Transverse colon (tissue), 4 donors: ENCODE data around the gene TRAPPC2.

ENCODE experiments used
- EP300 ChIP-seq: sonication (generic); formaldehyde crosslinking; IDR thresholded peaks from one replicate; pipeline ENCODE4 v1.6.1; 2017; ENCODE audit warnings: antibody characterized with exemption, low read depth
- POLR2A ChIP-seq: fragments of 450-650 bp; IDR thresholded peaks from one replicate; pipeline ENCODE4 v1.6.1; 2016; ENCODE audit warnings: antibody characterized with exemption, mild to moderate bottlenecking, moderate library complexity
- POLR2AphosphoS5 ChIP-seq, 3 donors: sonication (generic); formaldehyde crosslinking; IDR thresholded peaks; one replicate each; pipeline ENCODE4 v1.6.1; 2016; ENCODE audit warnings: antibody characterized with exemption in 3 of 3
- TF ChIP-seq, protein P1 (sequence below), 5 experiments: fragments of 200-600 bp in 3 of 5; fragments of 450-650 bp in 2 of 5; sonication (generic) in 3 of 5; IDR thresholded peaks; 1 replicate in 2 of 5; 2 replicates in 3 of 5; pipeline ENCODE4 v1.5.1; 2016 to 2017; ENCODE audit warnings: antibody characterized with exemption in 5 of 5, inconsistent platforms in 3 of 5, mild to moderate bottlenecking in 2 of 5, moderate library complexity in 1 of 5

DNA sequence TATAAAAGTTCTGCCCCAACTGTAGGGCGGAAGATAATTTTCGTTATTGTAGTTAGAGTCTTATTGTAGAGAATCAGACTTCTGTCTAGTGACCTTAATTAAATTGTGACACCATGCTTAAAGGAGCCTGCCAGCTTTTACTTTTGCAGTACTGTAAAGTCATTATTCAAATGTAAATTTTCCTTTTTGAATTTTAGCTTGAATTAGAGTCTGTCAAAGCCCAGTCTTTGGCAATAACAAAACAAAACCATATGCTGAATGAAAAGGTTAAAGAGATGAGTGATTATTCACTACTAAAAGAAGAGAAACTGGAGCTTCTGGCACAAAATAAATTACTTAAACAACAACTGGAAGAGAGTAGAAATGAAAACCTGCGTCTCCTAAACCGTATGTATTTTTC is 22.0 kb upstream of the TRAPPC2 start:
- TF ChIP-seq, protein P1, sequence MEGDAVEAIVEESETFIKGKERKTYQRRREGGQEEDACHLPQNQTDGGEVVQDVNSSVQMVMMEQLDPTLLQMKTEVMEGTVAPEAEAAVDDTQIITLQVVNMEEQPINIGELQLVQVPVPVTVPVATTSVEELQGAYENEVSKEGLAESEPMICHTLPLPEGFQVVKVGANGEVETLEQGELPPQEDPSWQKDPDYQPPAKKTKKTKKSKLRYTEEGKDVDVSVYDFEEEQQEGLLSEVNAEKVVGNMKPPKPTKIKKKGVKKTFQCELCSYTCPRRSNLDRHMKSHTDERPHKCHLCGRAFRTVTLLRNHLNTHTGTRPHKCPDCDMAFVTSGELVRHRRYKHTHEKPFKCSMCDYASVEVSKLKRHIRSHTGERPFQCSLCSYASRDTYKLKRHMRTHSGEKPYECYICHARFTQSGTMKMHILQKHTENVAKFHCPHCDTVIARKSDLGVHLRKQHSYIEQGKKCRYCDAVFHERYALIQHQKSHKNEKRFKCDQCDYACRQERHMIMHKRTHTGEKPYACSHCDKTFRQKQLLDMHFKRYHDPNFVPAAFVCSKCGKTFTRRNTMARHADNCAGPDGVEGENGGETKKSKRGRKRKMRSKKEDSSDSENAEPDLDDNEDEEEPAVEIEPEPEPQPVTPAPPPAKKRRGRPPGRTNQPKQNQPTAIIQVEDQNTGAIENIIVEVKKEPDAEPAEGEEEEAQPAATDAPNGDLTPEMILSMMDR (IDR thresholded peaks at IDR 0.05): no peak
- TF ChIP-seq POLR2AphosphoS5 (IDR thresholded peaks at IDR 0.05) (no peak), EP300 (no peak), POLR2A (no peak)
